Testis (tissue), 3 donors: ENCODE results near the gene TIMP2. TPM values are rescaled to one million over a fixed set of nuclear protein-coding genes. Genes with fewer than 3 reads are reported as not detected.
"Not testable (repeated sequence)": the region's sequence is repeated elsewhere in the genome, so short reads cannot be mapped to it uniquely, and the experiment has no call there.

Source experiments
- DNase-seq: peaks from one replicate; pipeline ENCODE4 v3.0.0-alpha.2; 2019
- H3K27ac ChIP-seq, 2 donors: fragments of 200-600 bp; sonication (generic); one replicate each; pipeline ENCODE4 v1.5.1; 2019
- H3K27me3 ChIP-seq: fragments of 200-600 bp; sonication (generic); one replicate; pipeline ENCODE4 v1.5.1; 2019
- H3K36me3 ChIP-seq: fragments of 200-600 bp; sonication (generic); one replicate; pipeline ENCODE4 v1.5.1; 2017; ENCODE audit warnings: low read depth; ENCODE audit errors: missing control alignments
- H3K4me1 ChIP-seq: fragments of 200-600 bp; sonication (generic); one replicate; pipeline ENCODE4 v1.5.1; 2019
- H3K4me3 ChIP-seq, 2 donors: fragments of 200-600 bp; sonication (generic); one replicate each; pipeline ENCODE4 v1.5.1; 2017 to 2019
- H3K9me3 ChIP-seq: fragments of 200-600 bp; sonication (generic); one replicate; pipeline ENCODE4 v1.5.1; 2017
- CTCF ChIP-seq, 3 experiments: fragments of 450-650 bp in 2 of 3; fragments of 200-600 bp in 1 of 3; sonication (generic) in 1 of 3; IDR thresholded peaks; one replicate each; pipeline ENCODE4 v1.5.1; 2016 to 2019; ENCODE audit warnings: antibody characterized with exemption in 3 of 3, mild to moderate bottlenecking in 2 of 3, moderate library complexity in 1 of 3
- POLR2A ChIP-seq: fragments of 450-650 bp; IDR thresholded peaks from one replicate; pipeline ENCODE4 v1.6.1; 2017; ENCODE audit warnings: antibody characterized with exemption, mild to moderate bottlenecking, moderate library complexity
- WGBS, 2 donors: methylation state at CpG; one replicate each; pipeline ENCODE4 v1.1.5; 2018; 5-methylcytosine and 5-hydroxymethylcytosine counted together
- intact Hi-C: fragments of 100-400 bp; cut with DNase I; formaldehyde crosslinking; loops from one replicate; pipeline ENCODE4 v1.15.1; 2023; ENCODE audit warnings: low total_unique reads
- polyA plus RNA-seq: library from polyadenylated mRNA; stranded (reverse); fragments of 350-450 nt; fragmentation: Illumina TruSeq; extraction: RNeasy Lipid Tissue Mini Kit (QIAGEN cat#74804); gene quantifications from one replicate; pipeline ENCODE4 v1.2.3, GENCODE V29; 2014; ENCODE audit warnings: low read depth, low replicate concordance; ENCODE audit not compliant: insufficient read depth
- total RNA-seq, 2 donors: library from RNA; depleted of rRNA; stranded (reverse); fragments of >200 nt; gene quantifications; one replicate each; pipeline ENCODE4 v1.2.3, GENCODE V29; 2016

Gene TIMP2
- total and polyA plus RNA-seq, 3 donors from 2014 or later, result 262 to 482 (median 465) TPM

- H3K36me3 ChIP-seq, result no peaks in the 10 kb centered on the region
- H3K27ac ChIP-seq, result peak overlapping the region in 1 of 2 donors; percentile 9
- intact Hi-C loops, result no loop called here
- H3K9me3 ChIP-seq, result no peaks in the 10 kb centered on the region
- no peak overlapping the region for H3K4me3 ChIP-seq
- H3K4me1 ChIP-seq, result peaks cover 53% of the 10 kb centered on the region
- TF ChIP-seq POLR2A (no peak), CTCF (IDR thresholded peaks at IDR 0.05) (no peak)
- no peaks in the 10 kb centered on the region for H3K27me3 ChIP-seq
- peak; percentile 57 for DNase-seq
- WGBS, 2 donors, result 83 to 85% methylated on average over 16 of the region's 16 CpGs
Observed at GRCh38 chr17:78890498-78890897, 34.7 kb downstream of the TIMP2 start.

GRCh38 chr17:78890096-78890495 is 35.1 kb downstream of the TIMP2 start:
- H3K4me3 ChIP-seq, H3K9me3 ChIP-seq, DNase-seq, H3K27me3 ChIP-seq, intact Hi-C loops, H3K36me3 ChIP-seq: not testable (repeated sequence)
- Histone ChIP-seq H3K4me1 (peaks cover 53% of the 10 kb centered on the region), H3K27ac (peak overlapping the region in 1 of 2 donors; percentile 9)
- 88 to 89% methylated on average over 10 to 11 of the region's 11 CpGs for WGBS, 2 donors

GRCh38 chr17:78889531-78889930 is 35.7 kb downstream of the TIMP2 start:
- Histone ChIP-seq H3K27me3 (no peaks in the 10 kb centered on the region), H3K36me3 (no peaks in the 10 kb centered on the region), H3K27ac (peak overlapping the region in 1 of 2 donors; percentile 9), H3K9me3 (no peaks in the 10 kb centered on the region), H3K4me3 (no peak overlapping the region), H3K4me1 (peaks cover 54% of the 10 kb centered on the region)
- TF ChIP-seq CTCF (IDR thresholded peaks at IDR 0.05) (no peak), POLR2A (no peak)
- intact Hi-C loops, result no loop called here
- WGBS, 2 donors, result 65 to 84% methylated on average over 8 of the region's 8 CpGs
- DNase-seq, result no peak

GRCh38 chr17:78888941-78889518 is 36.2 kb downstream of the TIMP2 start:
- Histone ChIP-seq H3K36me3 (no peaks in the 10 kb centered on the region), H3K27me3 (no peaks in the 10 kb centered on the region), H3K27ac (peak overlapping the region in 1 of 2 donors; percentile 9), H3K4me1 (peaks cover 55% of the 10 kb centered on the region), H3K9me3 (no peaks in the 10 kb centered on the region), H3K4me3 (no peak overlapping the region)
- 61 to 88% methylated on average over 10 of the region's 10 CpGs for WGBS, 2 donors
- no peak for DNase-seq
- TF ChIP-seq CTCF (IDR thresholded peaks at IDR 0.05) (no peak), POLR2A (no peak)
- intact Hi-C loops, result no loop called here

GRCh38 chr17:78886954-78887353 is 38.2 kb downstream of the TIMP2 start:
- H3K9me3 ChIP-seq, result no peaks in the 10 kb centered on the region
- H3K27me3 ChIP-seq, result no peaks in the 10 kb centered on the region
- DNase-seq, result no peak
- TF ChIP-seq POLR2A (no peak), CTCF (IDR thresholded peaks at IDR 0.05) (no peak)
- no peak overlapping the region for H3K4me3 ChIP-seq
- no peak overlapping the region for H3K27ac ChIP-seq
- H3K4me1 ChIP-seq, result peaks cover 58% of the 10 kb centered on the region
- intact Hi-C loops, result no loop called here
- no peaks in the 10 kb centered on the region for H3K36me3 ChIP-seq
- WGBS, 2 donors, result 89 to 93% methylated on average over 12 of the region's 12 CpGs
